ENCODE measurements around the gene SNX5.

The SNX5 gene

DNA sequence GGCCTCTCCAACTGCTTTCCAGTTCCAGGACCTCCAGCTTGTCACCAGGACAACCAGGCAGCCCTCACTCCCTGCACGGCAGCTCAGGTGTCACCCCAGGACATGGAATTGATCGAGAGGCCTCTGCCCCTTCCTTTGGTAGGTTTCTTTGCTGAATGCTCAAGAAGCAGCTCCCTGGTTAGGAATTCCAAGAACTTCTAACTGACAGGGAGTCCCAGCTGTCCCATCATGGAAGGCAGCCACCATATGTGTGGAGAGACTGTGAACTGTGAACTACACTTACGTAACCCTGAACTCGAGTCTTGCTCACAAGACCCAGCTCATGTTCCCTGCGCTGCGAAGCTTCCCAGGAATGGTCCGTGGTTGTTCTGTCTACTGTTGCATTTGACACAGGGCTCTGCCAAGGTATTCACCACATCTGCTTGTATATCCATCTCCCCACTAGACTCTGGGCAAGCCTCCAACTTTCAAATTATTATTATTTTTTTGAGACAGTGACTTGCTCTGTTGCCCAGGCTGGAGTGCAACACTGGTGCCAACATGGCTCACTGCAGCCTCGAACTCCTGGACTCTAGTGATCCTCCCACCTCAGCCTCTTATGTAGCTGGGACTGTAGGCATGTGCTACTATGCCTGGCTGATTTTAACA, 35.9 kb upstream of the SNX5 start:
- Histone ChIP-seq H3K4me3 (ENCODE audit: low read length) (no peak overlapping the region), H3K4me1 (ENCODE audit: insufficient read depth, low read length) (peaks cover 4% of the 10 kb centered on the region), H2AFZ (ENCODE audit: low read depth, low read length) (no peak overlapping the region), H3K27me3 (ENCODE audit: insufficient read depth, low read length) (peaks cover 3% of the 10 kb centered on the region), H3K9me3 (ENCODE audit: low read length) (no peaks in the 10 kb centered on the region), H3K36me3 (ENCODE audit: insufficient read depth, low read length) (no peaks in the 10 kb centered on the region)

DNA sequence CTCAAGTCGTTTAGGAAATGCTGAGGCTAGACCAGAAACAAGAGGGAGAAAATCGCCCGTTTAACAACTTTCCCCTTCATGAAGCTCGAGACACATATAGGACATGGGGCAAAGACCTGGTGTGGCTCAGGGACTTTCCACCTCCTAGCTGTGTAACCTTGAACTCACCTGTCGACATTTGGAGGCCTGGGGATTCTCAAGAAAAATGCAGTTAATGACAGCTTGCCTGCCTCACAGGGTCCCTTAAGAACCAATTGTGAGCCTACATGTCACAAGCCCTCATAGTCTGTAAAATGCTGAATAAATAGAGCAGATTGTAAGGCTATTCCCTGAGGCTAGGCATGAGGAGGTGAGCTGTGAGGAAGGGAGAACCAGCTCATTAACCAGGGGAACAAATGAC, 35.3 kb upstream of the SNX5 start:
- peaks cover 4% of the 10 kb centered on the region for H3K4me1 ChIP-seq (ENCODE audit: insufficient read depth, low read length)
- H3K36me3 ChIP-seq (ENCODE audit: insufficient read depth, low read length) = no peaks in the 10 kb centered on the region
- H2AFZ ChIP-seq (ENCODE audit: low read depth, low read length) = no peak overlapping the region
- peaks cover 3% of the 10 kb centered on the region for H3K27me3 ChIP-seq (ENCODE audit: insufficient read depth, low read length)
- no peak overlapping the region for H3K4me3 ChIP-seq (ENCODE audit: low read length)
- H3K9me3 ChIP-seq (ENCODE audit: low read length) = no peaks in the 10 kb centered on the region

GRCh38 chr20:18001131-18001921, 32.7 kb upstream of the SNX5 start:
- Histone ChIP-seq H2AFZ (ENCODE audit: low read depth, low read length) (no peak overlapping the region), H3K4me1 (ENCODE audit: insufficient read depth, low read length) (peaks cover 4% of the 10 kb centered on the region), H3K36me3 (ENCODE audit: insufficient read depth, low read length) (no peaks in the 10 kb centered on the region), H3K4me3 (ENCODE audit: low read length) (no peak overlapping the region), H3K27me3 (ENCODE audit: insufficient read depth, low read length) (no peaks in the 10 kb centered on the region), H3K9me3 (ENCODE audit: low read length) (no peaks in the 10 kb centered on the region)

DNA sequence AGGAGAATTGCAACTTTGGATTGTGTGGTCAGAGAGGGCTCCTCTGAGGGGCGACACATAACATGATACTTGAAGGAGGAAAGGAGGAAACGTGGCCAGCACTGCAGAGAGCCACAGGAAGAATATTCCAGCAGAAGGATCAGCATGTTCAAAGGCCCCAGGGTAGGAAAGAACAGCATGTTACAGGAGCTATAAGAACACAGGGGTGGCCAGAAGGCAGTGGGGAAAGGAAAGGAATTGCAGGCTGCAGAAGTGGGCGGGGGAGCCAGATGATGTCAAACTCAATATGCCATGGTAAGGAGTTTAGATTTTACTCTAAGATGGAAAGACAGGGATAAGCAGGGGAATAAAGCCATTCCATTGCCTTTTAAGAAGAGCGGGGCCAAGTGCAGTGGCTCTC, 31.0 kb upstream of the SNX5 start:
- H3K4me1 ChIP-seq (ENCODE audit: insufficient read depth, low read length) = no peaks in the 10 kb centered on the region
- no peak overlapping the region for H2AFZ ChIP-seq (ENCODE audit: low read depth, low read length)
- no peaks in the 10 kb centered on the region for H3K27me3 ChIP-seq (ENCODE audit: insufficient read depth, low read length)
- no peaks in the 10 kb centered on the region for H3K36me3 ChIP-seq (ENCODE audit: insufficient read depth, low read length)
- H3K9me3 ChIP-seq (ENCODE audit: low read length) = no peaks in the 10 kb centered on the region
- no peak overlapping the region for H3K4me3 ChIP-seq (ENCODE audit: low read length)

DNA sequence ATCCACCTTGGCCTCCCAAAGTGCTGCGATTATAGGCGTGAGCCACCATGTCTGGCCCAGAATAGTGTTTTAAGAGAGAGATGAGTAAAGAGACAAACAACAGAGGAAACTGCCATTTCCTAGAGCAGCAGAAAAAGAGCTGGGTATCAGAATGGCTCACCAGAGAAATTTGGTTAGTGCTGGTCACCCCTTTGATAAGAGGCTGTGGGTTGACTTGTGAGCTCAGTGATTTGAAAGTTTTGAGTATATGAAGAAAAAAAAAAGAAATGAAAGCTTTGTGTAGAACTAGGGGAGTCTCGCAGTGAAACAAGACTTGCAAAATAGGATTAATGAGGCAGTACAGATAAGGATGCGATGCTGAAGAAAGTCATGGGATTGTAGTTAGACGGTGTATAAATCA, 29.9 kb upstream of the SNX5 start:
- Histone ChIP-seq H3K4me1 (ENCODE audit: insufficient read depth, low read length) (no peaks in the 10 kb centered on the region), H3K9me3 (ENCODE audit: low read length) (no peaks in the 10 kb centered on the region), H3K27me3 (ENCODE audit: insufficient read depth, low read length) (no peaks in the 10 kb centered on the region), H3K36me3 (ENCODE audit: insufficient read depth, low read length) (no peaks in the 10 kb centered on the region), H3K4me3 (ENCODE audit: low read length) (no peak overlapping the region), H2AFZ (ENCODE audit: low read depth, low read length) (no peak overlapping the region)

DNA sequence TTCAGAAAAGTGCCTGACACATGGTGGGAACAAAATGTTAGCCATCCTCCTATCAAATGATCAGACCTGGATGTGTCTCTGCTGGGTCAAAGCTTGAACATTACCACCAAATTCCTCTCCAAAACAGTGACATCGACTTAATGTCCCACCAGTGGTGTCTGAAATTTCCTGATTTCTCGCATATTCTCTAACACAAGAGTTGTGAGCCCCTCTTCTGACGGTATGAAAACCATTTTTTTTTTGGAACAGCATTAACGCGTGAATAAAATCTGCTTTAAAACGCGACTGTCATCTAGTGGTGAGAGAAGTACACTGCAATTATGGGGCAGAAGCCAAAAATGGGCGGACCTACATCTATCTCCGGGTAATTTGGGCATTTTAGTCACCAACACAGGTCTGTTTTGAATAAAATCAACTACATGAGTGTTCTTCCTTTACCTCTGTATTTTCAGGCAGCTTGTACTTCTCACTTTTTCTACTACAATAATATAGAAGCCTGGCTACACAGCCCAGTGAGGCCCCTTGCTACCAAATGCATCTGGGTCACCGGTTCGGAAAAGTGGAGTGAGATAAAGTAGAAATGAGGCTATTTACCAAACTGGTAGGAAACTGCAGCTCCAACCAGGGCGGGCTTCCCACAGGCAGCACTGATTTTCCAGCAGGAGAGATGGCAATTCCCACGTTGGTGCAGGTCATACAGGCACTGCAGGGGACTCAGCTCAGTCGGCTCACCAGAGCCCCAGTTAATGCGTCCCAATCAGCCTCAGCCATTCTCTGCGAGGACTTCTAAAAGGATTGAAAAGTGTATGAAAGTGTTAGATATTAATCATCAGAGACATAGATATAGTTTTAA, 27.6 kb upstream of the SNX5 start:
- no peak overlapping the region for H3K4me3 ChIP-seq (ENCODE audit: low read length)
- no peaks in the 10 kb centered on the region for H3K36me3 ChIP-seq (ENCODE audit: insufficient read depth, low read length)
- no peaks in the 10 kb centered on the region for H3K9me3 ChIP-seq (ENCODE audit: low read length)
- H3K4me1 ChIP-seq (ENCODE audit: insufficient read depth, low read length) = no peaks in the 10 kb centered on the region
- H3K27me3 ChIP-seq (ENCODE audit: insufficient read depth, low read length) = no peaks in the 10 kb centered on the region
- H2AFZ ChIP-seq (ENCODE audit: low read depth, low read length) = no peak overlapping the region

DNA sequence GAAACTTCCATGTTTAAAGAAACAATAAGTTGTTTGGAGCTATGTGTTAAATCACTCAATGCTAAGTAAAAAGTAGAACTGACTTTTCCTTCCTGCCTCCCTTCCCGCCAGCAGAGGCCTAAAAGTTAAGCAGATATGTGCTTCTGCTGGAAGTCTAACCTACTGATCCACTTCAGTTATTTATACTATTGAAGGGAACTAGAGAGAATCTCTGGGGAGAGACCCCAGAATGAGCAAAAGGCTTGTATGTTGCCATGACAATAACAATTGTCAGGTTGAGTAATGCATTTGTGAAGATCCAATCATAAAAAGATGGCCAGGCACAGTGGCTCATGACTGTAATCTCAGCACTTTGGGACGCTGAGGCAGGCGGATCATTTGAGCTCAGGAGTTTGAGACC, 25.0 kb upstream of the SNX5 start:
- Histone ChIP-seq H2AFZ (ENCODE audit: low read depth, low read length) (no peak overlapping the region), H3K36me3 (ENCODE audit: insufficient read depth, low read length) (peaks cover 17% of the 10 kb centered on the region), H3K4me1 (ENCODE audit: insufficient read depth, low read length) (no peaks in the 10 kb centered on the region), H3K9me3 (ENCODE audit: low read length) (no peaks in the 10 kb centered on the region), H3K4me3 (ENCODE audit: low read length) (no peak overlapping the region), H3K27me3 (ENCODE audit: insufficient read depth, low read length) (no peaks in the 10 kb centered on the region)

GRCh38 chr20:17992847-17993513, 24.4 kb upstream of the SNX5 start:
- Histone ChIP-seq H3K36me3 (ENCODE audit: insufficient read depth, low read length) (peaks cover 21% of the 10 kb centered on the region), H3K9me3 (ENCODE audit: low read length) (no peaks in the 10 kb centered on the region), H2AFZ (ENCODE audit: low read depth, low read length) (no peak overlapping the region), H3K4me3 (ENCODE audit: low read length) (no peak overlapping the region), H3K4me1 (ENCODE audit: insufficient read depth, low read length) (no peaks in the 10 kb centered on the region), H3K27me3 (ENCODE audit: insufficient read depth, low read length) (no peaks in the 10 kb centered on the region)

GRCh38 chr20:17992224-17992637, 23.6 kb upstream of the SNX5 start:
- H2AFZ ChIP-seq (ENCODE audit: low read depth, low read length) = no peak overlapping the region
- H3K9me3 ChIP-seq (ENCODE audit: low read length) = no peaks in the 10 kb centered on the region
- peaks cover 25% of the 10 kb centered on the region for H3K36me3 ChIP-seq (ENCODE audit: insufficient read depth, low read length)
- H3K4me3 ChIP-seq (ENCODE audit: low read length) = no peak overlapping the region
- H3K27me3 ChIP-seq (ENCODE audit: insufficient read depth, low read length) = no peaks in the 10 kb centered on the region
- no peaks in the 10 kb centered on the region for H3K4me1 ChIP-seq (ENCODE audit: insufficient read depth, low read length)

DNA sequence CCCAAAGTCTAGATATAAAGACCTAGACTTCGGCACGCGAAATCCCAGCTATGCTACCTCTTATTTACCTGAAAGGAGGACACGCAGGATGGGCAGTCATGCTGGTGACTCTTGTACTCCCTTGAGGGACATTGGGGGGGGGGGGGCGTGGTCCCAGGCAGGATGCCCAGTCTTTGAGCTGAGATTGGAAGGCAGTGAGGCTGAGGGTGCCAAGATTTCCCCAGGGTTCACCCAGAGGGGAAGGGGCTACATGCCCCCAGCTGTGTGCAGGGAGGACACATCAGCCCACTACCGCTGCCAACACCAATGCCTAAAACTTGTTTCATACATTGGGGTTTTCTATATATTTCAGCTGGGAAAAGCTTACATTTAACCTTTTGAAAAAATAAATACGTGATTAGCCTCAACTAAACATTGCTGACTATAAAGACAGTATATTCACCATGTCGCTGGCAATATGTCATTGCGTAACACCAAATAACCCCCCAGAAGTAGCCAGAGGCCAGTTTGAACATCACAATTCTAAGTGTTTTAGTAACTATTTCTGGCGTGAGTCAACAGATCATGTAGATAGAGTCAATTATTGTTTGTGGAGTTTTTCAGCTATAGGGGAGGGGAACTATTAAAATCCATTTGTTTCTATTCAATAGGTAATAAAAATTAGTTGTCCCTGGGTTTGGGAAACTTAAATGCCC, 21.8 kb upstream of the SNX5 start:
- H3K27me3 ChIP-seq (ENCODE audit: insufficient read depth, low read length) = no peaks in the 10 kb centered on the region
- no peak overlapping the region for H2AFZ ChIP-seq (ENCODE audit: low read depth, low read length)
- no peaks in the 10 kb centered on the region for H3K9me3 ChIP-seq (ENCODE audit: low read length)
- H3K4me3 ChIP-seq (ENCODE audit: low read length) = no peak overlapping the region
- no peaks in the 10 kb centered on the region for H3K4me1 ChIP-seq (ENCODE audit: insufficient read depth, low read length)
- peaks cover 29% of the 10 kb centered on the region for H3K36me3 ChIP-seq (ENCODE audit: insufficient read depth, low read length)

- H3K36me3 ChIP-seq (ENCODE audit: insufficient read depth, low read length) = peaks cover 29% of the 10 kb centered on the region
Measured at GRCh38 chr20:17987988-17988387, 19.4 kb upstream of the SNX5 start.

DNA sequence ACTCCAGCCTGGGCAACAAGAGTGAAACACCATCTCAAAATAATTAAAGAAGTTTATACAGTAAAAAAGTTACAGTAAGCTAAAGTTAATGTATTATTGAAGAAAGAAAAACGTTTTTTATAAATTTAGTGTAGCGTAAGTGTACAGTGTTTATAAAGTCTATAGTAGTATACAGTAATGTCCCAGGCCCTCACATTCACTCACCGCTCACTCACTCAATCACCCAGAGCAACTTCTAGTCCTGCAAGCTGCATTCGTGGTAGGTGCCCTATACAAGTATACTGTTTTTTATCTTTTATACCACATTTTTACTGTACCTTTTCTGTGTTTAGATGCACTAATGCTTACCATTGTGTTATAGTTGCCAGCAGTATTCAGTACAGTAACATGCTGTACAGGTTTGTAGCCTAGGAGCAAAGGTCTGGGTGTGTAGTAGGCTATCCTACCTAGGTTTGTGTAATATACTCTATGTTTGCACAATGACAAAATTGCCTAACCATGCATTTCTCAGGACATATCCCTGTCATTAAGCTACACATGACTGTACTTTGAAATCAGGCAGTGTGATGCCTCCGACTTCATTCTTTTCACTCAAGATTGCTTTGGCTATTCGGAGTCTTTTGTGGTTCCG, 16.9 kb upstream of the SNX5 start:
- H2AFZ ChIP-seq (ENCODE audit: low read depth, low read length) = no peak overlapping the region
- no peaks in the 10 kb centered on the region for H3K9me3 ChIP-seq (ENCODE audit: low read length)
- H3K27me3 ChIP-seq (ENCODE audit: insufficient read depth, low read length) = no peaks in the 10 kb centered on the region
- no peak overlapping the region for H3K4me3 ChIP-seq (ENCODE audit: low read length)
- H3K4me1 ChIP-seq (ENCODE audit: insufficient read depth, low read length) = no peaks in the 10 kb centered on the region
- H3K36me3 ChIP-seq (ENCODE audit: insufficient read depth, low read length) = peaks cover 35% of the 10 kb centered on the region

More at GRCh38 chr20:17987988-17988387, 19.4 kb upstream of the SNX5 start:
- no peaks in the 10 kb centered on the region for H3K27me3 ChIP-seq (ENCODE audit: insufficient read depth, low read length)
- H3K9me3 ChIP-seq (ENCODE audit: low read length) = no peaks in the 10 kb centered on the region
- no peaks in the 10 kb centered on the region for H3K4me1 ChIP-seq (ENCODE audit: insufficient read depth, low read length)
- no peak overlapping the region for H2AFZ ChIP-seq (ENCODE audit: low read depth, low read length)
- no peak overlapping the region for H3K4me3 ChIP-seq (ENCODE audit: low read length)

All from neuron (in vitro differentiated cells).